Pericardium fibroblast (primary cell): ENCODE data around the gene NELFB. TPM values are rescaled to one million over a fixed set of nuclear protein-coding genes. Genes with fewer than 3 reads are reported as not detected.

Experiments
- total RNA-seq: library from RNA; depleted of rRNA; stranded (reverse); fragments of >200 nt; gene quantifications from 2 replicates; pipeline ENCODE4 v1.2.3, GENCODE V29; 2015

The NELFB gene
- 33.8 and 44.2 TPM in 2 replicates for total RNA-seq

DNA sequence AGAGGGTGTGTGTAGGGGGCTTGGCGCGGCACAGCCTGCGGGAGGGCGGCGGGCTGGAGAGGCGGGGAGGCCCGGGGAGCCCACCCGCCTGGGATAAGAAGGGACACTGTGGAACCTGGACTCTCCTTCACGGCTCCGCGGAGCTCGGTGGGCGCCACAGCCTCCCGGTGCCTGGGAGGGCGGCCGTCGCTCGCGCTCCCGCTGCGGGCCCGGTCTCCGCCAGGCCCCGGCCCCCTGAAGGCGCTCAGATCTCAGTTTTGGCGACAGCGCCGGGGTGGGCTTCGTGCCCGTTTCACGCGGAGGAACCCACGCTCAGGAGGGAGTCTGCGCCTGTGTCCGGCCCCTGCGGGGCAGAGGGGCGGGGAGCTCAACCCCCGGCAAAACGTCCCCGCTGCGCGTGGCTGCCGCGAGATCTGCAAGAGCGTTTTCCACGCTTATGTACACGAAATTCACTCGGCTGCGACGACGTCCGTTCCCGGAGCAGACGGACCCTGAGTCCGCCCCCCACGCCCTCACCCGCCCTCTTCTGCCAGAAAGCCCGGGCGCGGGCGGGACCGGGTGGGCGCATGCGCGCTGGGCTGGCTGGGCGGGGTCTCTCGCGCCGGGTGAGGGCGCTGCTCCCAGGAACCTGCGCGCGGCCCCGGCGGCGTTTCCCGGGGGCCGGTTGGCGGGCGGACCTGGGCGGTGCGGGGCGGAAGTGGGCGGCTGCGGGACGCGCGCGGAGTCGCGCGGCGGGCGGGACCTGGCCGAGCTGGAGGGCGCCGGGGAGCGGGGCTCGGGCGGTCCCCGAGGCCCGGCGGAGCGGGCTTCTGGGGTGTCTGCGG, at the start of gene NELFB:
Gene NELFB (plus strand): TSS at position 704 of the 824 bp plus-strand sequence.

DNA sequence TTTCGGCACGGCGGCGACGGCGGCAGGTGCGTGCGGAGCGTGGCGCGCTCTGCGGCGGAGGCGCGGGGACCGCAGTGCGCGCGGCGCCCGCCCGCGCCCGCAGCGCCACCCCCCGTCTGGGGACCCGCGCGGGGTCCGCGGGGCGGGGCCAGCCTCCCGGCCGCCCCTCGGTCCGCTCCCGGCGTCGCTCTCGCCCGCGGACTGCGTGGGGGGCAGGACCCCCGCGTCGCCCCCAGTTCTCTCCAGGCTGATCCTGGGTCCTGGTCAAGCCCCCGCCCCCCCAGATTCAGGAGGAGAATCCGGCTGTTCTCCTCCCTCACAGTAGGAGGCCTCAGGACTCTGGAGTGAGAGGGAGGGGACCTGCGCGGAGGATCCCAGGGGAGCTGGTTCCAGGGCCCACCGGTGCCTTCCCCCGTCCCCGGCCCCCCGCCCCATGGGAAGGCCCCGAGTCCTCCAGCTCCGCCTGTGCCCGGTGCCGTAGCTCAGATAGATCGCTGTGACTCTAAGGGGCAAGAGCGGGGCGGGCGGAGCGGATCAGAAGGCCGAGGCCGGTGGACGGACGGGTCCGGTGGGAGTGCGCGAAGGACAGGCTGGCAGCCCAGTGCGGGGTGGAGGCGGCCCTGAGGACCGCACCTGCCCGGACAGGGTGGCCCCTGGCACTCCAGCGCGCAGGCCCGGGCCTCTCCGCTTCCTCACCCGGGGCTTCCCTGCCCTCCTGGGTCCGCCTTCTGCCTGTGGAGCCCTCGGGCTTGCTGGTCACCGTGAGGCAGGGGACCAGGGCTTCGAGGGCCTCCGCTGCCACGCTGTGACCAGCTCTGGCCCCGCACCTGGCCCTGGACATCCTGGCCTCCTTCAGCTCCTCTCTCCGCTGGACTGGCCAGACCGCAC, 32.7 kb upstream of the NELFB start, which contains the start of gene RNF208:
Gene RNF208 (minus strand): TSS at position 51 of the 888 bp plus-strand sequence. CDS start 1,028 bp downstream, outside the sequence.

DNA sequence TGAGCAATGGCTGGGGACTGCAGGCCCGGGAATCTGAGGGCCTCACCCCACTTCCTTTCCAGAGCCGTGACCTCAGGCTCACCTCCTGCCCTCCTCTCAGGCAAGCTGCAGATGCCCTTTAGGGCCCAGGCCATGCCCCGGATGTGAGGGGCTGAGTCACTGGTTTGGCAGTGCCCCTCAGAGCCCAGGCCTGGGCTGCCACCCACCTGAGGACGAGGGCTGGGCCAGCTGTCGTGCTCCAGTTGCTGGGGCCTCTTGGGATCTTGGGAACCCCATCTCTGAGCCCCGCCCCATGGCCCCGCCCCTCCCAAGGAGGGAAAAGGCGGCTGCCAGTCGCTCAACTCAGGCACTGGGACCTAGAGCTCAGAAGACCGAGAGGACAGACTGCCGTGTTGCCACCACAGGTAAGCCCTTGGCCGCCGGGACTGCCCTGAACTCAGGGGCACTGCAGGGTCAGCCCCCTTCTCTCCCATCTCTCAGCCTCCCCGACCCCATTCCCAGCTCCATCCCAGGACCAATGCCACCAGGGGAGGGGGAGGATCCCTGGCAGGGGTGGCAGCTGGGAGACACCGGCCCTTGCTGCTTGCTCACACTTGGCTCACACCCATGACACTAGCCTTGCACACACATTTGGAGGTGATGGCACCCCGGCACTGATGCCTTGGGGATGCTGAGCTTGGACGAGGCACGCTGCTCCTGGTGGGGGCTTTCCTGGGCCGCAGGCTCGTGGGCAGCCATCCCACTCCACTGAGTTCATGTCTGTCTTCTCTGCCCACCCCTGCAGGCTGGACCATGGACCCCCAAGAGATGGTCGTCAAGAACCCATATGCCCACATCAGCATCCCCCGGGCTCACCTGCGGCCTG, 30.1 kb upstream of the NELFB start, which contains the start of gene CYSRT1:
Gene CYSRT1 (plus strand): TSS at position 345 of the 865 bp plus-strand sequence. CDS start 448 bp downstream, at position 793.

DNA sequence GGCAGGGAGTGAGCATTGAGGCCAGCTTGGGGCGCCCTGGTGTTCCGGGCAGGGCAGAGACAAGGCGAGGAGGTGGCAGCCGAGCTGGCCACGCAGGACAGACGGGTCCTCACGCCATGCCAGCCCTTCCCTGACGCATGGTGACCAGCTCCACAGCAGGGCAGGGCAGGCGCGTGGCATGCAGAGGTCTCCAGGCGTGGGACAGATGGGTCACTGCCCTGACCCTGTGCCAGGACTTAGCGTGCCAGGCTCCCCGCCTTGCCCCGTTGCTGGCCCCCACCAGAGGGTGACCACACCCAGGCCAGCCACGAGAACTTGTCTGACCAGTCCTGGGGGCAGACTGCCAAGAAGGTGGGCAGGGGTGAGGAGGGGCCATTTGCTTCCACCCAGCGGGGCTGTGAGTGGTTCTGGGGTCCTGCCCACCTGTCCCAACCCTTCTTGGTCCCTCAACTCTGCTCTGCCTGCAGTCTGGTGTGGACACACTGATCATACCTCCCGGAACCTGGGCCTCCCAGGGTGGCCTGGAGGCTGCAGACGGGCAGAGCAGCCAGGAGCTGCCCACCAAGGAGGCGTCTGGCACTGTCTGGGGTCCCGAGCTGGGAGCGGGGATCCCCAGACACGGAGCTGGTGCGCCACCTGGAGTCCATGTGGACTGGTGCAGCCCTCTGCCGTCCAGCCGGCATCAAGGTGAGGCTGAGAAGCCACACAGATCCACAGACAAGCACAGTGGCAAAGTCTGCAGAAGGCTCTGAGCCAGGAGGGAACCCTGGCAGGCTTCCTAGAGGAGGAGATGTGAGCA, 27.9 kb upstream of the NELFB start, which contains the start of gene RNF224:
Gene RNF224 (plus strand): TSS at position 449 of the 799 bp plus-strand sequence. CDS start 834 bp downstream, outside the sequence.

DNA sequence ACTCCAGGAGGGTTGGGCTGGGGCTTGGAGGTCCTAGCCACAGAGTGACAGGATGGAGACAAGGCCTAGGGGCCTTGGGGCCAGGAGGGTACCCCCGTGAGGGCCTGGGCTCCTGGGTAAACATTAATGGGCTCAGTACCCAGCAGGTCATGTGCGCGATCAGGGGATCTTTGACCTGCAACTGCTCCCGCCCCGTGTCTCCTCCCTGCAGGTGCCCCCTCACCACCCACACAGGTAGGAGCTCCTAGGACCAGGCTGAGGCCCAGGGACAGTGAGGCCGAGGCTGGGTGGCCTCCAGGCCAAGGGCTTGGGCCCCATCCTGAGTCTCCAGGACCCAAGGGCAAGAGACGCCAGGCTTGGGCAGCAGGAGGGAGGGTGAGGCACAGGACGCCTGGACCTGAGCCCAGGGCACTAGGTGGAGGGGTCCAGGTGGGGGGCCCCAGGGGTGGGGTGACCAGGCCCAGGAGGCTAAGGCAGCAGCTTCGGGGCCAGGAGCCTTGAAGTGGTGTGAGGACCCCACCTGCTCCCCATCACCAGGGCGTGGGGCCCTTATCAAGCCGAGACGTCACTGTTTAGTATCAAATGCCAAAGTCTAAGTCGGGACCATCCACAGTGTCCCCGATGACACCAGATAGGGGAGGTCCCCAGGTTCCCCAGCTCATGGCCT, 24.3 kb upstream of the NELFB start, which contains the start of gene SLC34A3:
Gene SLC34A3 (plus strand): TSS at position 197 of the 667 bp plus-strand sequence. CDS start 802 bp downstream, outside the sequence.

GRCh38 chr9:137240841-137241489, 14.2 kb upstream of the NELFB start, which contains the start of gene TUBB4B:
TSS of gene TUBB4B (plus strand) at chr9:137241287. CDS start at chr9:137241361, 74 bp downstream.

GRCh38 chr9:137251194-137251461, 4.0 kb upstream of the NELFB start, which contains the start of gene STPG3:
TSS of gene STPG3 (plus strand) at chr9:137251286. CDS start at chr9:137251287, 1 bp downstream.

GRCh38 chr9:137277329-137278041, 22.4 kb downstream of the NELFB start, which contains the start of gene TOR4A:
TSS of gene TOR4A (plus strand) at chr9:137277726. CDS start at chr9:137278690, 964 bp downstream.

DNA sequence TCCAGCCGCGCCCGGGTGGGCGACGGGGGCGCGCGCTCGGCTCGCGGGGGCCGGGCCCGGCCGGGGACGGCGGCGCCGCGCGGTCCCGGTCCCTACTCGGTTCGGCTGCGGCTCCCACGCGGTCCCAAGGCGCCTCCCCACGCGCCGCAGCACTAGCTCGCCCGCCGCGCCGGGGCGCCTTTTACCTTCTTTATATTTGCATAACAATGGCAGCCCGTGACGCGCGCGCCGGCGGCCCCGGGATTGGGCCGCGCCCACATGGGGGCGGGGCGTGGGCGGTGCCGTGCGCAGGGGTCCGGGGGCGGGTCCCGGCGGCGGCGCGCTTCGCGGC, 47.0 kb downstream of the NELFB start, which contains the start of gene NRARP:
Gene NRARP (minus strand): TSS at position 154 of the 331 bp plus-strand sequence. CDS start 343 bp downstream, outside the sequence.

Other genes with a start within 250 kb of the NELFB start
- 14.5 and 18.3 TPM in 2 replicates for gene ABCA2, start 227.1 kb upstream of the NELFB start, total RNA-seq
- not detected in 2 replicates for gene FUT7, start 223.2 kb upstream of the NELFB start, total RNA-seq
- gene NPDC1, start 209.2 kb upstream of the NELFB start, total RNA-seq, result 54.4 and 67.6 TPM in 2 replicates
- 0.09 and 0.12 TPM in 2 replicates for gene ENTPD2, start 201.3 kb upstream of the NELFB start, total RNA-seq
- 0.34 and 0.70 TPM in 2 replicates for gene SAPCD2, start 184.8 kb upstream of the NELFB start, total RNA-seq
- gene UAP1L1, start 177.8 kb upstream of the NELFB start, total RNA-seq, result 12.0 and 13.6 TPM in 2 replicates
- 61.3 and 66.3 TPM in 2 replicates for gene MAN1B1, start 168.3 kb upstream of the NELFB start, total RNA-seq
- 106 and 123 TPM in 2 replicates for gene DPP7, start 140.6 kb upstream of the NELFB start, total RNA-seq
- gene GRIN1, start 116.2 kb upstream of the NELFB start, total RNA-seq, result not detected in 2 replicates
- not detected in 2 replicates for gene LRRC26, start 85.3 kb upstream of the NELFB start, total RNA-seq
- gene TMEM210, start 83.3 kb upstream of the NELFB start, total RNA-seq, result not detected in 2 replicates
- gene ANAPC2, start 66.8 kb upstream of the NELFB start, total RNA-seq, result 10.4 and 10.9 TPM in 2 replicates
- 65.7 and 87.8 TPM in 2 replicates for gene SSNA1, start 66.7 kb upstream of the NELFB start, total RNA-seq
- 12.4 and 16.1 TPM in 2 replicates for gene TPRN, start 54.6 kb upstream of the NELFB start, total RNA-seq
- 30.5 and 33.1 TPM in 2 replicates for gene TMEM203, start 49.7 kb upstream of the NELFB start, total RNA-seq
- gene NDOR1, start 49.6 kb upstream of the NELFB start, total RNA-seq, result 8.8 and 11.2 TPM in 2 replicates
- not detected in 2 replicates for gene RNF208, start 33.1 kb upstream of the NELFB start, total RNA-seq
- gene CYSRT1, start 30.2 kb upstream of the NELFB start, total RNA-seq, result 0.17 TPM in 1 of 2 replicates, not detected in the other
- not detected in 2 replicates for gene RNF224, start 27.8 kb upstream of the NELFB start, total RNA-seq
- not detected in 2 replicates for gene SLC34A3, start 24.4 kb upstream of the NELFB start, total RNA-seq
- 115 and 248 TPM in 2 replicates for gene TUBB4B, start 14.0 kb upstream of the NELFB start, total RNA-seq
- not detected in 2 replicates for gene STPG3, start 4.0 kb upstream of the NELFB start, total RNA-seq
- gene TOR4A, start 22.4 kb downstream of the NELFB start, total RNA-seq, result 4.6 and 15.5 TPM in 2 replicates
- 0.35 and 3.4 TPM in 2 replicates for gene NRARP, start 46.9 kb downstream of the NELFB start, total RNA-seq
- 4.9 and 17.6 TPM in 2 replicates for gene EXD3, start 167.8 kb downstream of the NELFB start, total RNA-seq
- 0.17 and 0.23 TPM in 2 replicates for gene NOXA1, start 168.1 kb downstream of the NELFB start, total RNA-seq
- gene ENTPD8, start 186.0 kb downstream of the NELFB start, total RNA-seq, result not detected in 2 replicates
- gene NSMF, start 204.0 kb downstream of the NELFB start, total RNA-seq, result 60.7 and 64.3 TPM in 2 replicates